GM18520 (cell line): ENCODE measurements around the gene GNAT1.

Experiments used
- ATAC-seq: cut with Tn5 transposase; IDR thresholded peaks from one replicate; pipeline ENCODE4 v1.9.1; 2021; ENCODE audit not compliant: unreplicated experiment

The GNAT1 gene

GRCh38 chr3:50162034-50162883, 29.2 kb upstream of the GNAT1 start:
- no peak for ATAC-seq

GRCh38 chr3:50163572-50164455, 27.6 kb upstream of the GNAT1 start:
- ATAC-seq = no peak

- no peak for ATAC-seq
Observed at GRCh38 chr3:50164481-50164880, 26.9 kb upstream of the GNAT1 start.

GRCh38 chr3:50164984-50165909, 26.2 kb upstream of the GNAT1 start:
- no peak for ATAC-seq

- ATAC-seq = no peak
Observed at GRCh38 chr3:50165910-50166538, 25.4 kb upstream of the GNAT1 start.

GRCh38 chr3:50166620-50167019, 24.8 kb upstream of the GNAT1 start:
- ATAC-seq = no peak

- no peak for ATAC-seq
Observed at GRCh38 chr3:50167069-50167840, 24.2 kb upstream of the GNAT1 start.

- no peak for ATAC-seq
Observed at GRCh38 chr3:50167841-50168209, 23.6 kb upstream of the GNAT1 start.

GRCh38 chr3:50168388-50168787, 23.0 kb upstream of the GNAT1 start:
- ATAC-seq = no peak

GRCh38 chr3:50168791-50169190, 22.6 kb upstream of the GNAT1 start:
- no peak for ATAC-seq

- ATAC-seq = no peak
Observed at GRCh38 chr3:50169232-50169832, 22.1 kb upstream of the GNAT1 start.

- ATAC-seq = no peak
Observed at GRCh38 chr3:50169858-50170257, 21.6 kb upstream of the GNAT1 start.

- ATAC-seq = no peak
Observed at GRCh38 chr3:50170689-50171088, 20.7 kb upstream of the GNAT1 start.

- ATAC-seq = no peak
Observed at GRCh38 chr3:50171540-50172301, 19.7 kb upstream of the GNAT1 start.

GRCh38 chr3:50172626-50173220, 18.7 kb upstream of the GNAT1 start:
- ATAC-seq = no peak

- ATAC-seq = no peak
Observed at GRCh38 chr3:50173685-50174516, 17.5 kb upstream of the GNAT1 start.

- ATAC-seq = no peak
Observed at GRCh38 chr3:50174517-50174895, 16.9 kb upstream of the GNAT1 start.
